ENCODE results near the gene SPRY1.

Gene SPRY1

GRCh38 chr4:123380728-123381716 is 15.6 kb upstream of the SPRY1 start:
- no peak for DNase-seq

DNA sequence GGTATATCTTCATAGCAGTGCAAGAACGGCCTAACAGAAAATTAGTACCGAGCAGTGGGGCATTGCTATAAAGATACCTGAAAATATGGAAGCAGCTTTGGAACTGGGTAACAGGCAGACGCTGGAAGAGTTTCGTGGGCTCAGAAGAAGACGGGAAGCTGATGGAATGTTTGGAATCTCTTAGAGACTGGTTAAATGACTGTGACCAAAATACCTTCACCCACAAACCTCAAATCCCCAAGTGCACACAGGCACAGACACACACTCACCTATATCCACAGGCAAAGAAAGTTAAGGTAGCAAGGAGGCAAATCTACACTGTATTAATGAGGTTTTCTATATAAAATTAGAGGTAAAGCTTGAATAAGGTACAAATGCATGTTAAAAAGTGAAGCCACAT is 14.6 kb upstream of the SPRY1 start:
- DNase-seq: no peak

GRCh38 chr4:123383566-123383965 is 13.0 kb upstream of the SPRY1 start:
- no peak for DNase-seq

DNA sequence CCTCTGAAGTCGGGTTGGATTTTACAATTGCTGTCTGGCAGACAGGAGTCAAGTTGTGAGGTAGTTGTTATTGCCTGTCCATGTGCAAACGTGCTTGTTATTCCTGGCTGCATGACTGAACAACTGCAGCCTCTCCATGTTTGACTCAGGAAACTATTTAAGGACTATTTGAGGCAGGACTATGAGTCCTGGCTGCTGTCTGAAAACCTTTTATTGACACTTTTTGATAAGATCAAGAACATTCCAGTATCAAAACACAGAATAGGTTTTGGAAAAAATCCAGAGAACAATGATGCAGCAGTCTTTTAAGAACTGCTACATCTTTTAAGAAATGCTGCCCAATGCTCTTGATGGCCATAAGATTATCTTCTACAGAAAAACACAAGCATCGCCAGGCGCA is 10.0 kb upstream of the SPRY1 start:
- DNase-seq: no peak

DNA sequence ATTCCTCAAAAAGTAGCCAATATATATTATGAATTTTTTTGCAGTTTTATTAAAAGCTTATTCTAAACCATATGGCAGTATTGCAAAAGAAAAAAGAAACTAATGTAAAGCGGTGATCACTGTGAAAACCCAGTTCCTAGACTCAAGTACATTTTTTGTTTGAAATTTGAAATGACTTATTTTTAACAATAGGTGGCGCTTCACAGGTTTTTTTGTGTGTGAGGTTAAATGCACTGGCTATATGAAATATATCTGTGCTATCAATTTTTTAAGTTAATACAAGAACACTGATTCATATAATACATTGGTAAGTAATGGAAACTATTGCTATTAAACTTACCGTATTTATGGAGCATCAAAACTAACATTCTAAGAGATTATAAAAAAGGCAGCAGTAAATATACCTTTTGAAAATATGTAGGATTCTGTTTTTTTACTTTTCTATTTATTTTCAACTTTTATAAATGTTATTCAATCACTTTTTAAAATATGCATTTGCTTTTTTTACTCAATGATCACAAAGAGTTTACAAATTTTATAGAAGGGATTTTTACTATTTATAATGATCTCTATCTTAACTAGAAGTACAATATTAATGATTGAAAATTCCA is 5.6 kb upstream of the SPRY1 start:
- peak; percentile 45 for DNase-seq

GRCh38 chr4:123393721-123394120 is 2.9 kb upstream of the SPRY1 start:
- no peak for DNase-seq

- peak; percentile 46 for DNase-seq
These were observed 810 bp downstream of the SPRY1 start for GRCh38 chr4:123397144-123398065.

- DNase-seq: peak; percentile 56
These were observed 1.7 kb downstream of the SPRY1 start for GRCh38 chr4:123398066-123398852.

DNA sequence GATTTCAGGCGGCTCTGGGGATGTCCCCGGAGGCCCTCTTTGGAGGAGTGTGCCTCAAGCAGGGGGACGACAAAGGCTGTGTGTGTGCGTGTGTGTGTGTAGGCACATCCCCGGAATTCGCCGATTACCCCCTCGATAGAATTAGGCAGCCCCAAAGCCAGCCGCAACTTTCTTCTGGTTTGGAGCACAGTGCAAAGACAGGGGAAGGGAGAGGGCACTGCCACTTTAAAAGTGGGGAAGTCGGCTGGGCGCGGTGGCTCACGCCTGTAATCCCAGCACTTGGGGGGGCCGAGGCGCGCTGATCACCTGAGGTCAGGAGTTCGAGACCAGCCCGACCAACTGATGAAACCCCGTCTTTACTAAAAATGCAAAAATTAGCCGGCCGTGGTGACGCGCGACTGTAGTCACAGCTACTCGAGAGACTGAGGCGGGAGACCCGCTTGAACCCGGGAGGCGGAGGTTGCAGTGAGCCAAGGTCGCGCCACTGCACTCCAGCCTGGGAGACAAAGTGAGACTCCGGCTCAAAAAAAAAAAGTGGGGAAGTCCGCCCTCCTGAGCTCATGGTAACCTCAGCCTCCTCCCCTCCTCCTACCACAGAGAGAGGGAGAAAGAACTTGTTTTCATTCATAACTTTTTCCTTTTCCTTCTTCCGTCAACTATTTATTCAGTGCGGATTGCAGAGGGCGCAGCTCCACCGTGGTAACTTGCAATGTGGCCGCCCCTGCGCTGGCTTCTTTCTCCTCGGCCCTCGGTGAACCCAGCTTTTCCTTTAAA is 2.4 kb downstream of the SPRY1 start:
- peak; percentile 57 for DNase-seq

DNA sequence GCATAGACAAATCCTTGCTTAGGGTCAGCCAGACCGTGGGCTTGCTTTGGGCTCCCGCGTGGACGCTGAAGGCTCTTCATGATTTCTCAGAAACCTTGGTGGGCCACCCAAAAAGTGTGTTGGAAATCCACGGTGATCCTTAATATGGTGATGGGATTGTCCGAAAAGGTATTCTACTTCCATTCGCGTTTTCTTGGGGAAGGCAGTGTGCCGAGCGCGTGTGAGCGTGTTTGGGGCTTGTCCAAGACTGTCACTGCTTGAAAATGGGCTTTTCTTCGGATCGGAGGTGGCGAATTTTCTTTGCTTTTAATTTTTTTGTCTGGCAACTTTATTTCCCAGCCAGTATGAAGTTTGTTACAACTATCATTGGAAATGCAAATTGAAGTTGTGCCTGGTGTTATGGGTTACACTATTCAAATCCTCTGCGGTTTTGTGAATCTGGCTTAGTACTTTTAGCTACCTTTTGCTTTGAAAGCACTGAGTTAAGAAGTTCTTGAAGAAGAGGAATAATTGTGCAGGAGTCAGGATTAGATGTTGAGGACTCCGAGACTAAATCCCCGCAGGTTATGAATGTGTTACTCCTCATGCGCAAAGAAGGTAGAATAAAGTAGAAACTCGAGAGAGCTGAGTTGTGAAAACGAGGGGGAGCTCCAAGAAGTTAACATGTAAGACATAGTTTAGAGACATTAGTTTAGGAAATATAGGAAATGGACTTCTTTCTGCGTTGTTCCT is 3.2 kb downstream of the SPRY1 start:
- DNase-seq: no peak

GRCh38 chr4:123401271-123402120 is 4.9 kb downstream of the SPRY1 start:
- DNase-seq: no peak

GRCh38 chr4:123402121-123402465 is 5.5 kb downstream of the SPRY1 start:
- no peak for DNase-seq

DNA sequence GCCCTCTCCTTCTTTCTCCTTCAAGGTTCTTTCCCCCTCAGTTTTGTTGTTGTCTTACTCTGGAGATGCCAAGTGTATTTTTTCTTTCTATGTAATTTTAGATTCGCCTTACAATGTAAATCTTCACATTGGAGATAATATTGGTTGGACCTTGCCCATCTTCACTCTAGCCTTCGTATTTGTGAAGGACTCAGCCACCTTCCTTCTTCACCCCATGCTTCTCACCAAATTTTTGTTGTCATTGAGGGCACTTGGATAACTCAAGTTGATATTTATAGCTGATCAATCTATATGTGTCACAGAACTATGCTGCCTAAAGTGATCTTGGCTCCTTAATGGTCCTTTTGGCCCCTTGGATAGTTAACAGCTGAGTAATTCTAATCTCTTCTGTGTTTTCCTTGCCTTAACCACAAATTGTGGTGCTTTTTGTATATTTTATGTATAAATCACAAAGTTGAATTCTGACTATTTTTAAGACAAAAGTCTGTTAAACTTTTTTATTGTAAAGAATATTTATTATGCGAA is 6.5 kb downstream of the SPRY1 start:
- no peak for DNase-seq

- no peak for DNase-seq
These were observed 7.9 kb downstream of the SPRY1 start for GRCh38 chr4:123404533-123404932.

- DNase-seq: no peak
These were observed 8.8 kb downstream of the SPRY1 start for GRCh38 chr4:123405267-123405865.

GRCh38 chr4:123406872-123407271 is 10.3 kb downstream of the SPRY1 start:
- DNase-seq: no peak

DNA sequence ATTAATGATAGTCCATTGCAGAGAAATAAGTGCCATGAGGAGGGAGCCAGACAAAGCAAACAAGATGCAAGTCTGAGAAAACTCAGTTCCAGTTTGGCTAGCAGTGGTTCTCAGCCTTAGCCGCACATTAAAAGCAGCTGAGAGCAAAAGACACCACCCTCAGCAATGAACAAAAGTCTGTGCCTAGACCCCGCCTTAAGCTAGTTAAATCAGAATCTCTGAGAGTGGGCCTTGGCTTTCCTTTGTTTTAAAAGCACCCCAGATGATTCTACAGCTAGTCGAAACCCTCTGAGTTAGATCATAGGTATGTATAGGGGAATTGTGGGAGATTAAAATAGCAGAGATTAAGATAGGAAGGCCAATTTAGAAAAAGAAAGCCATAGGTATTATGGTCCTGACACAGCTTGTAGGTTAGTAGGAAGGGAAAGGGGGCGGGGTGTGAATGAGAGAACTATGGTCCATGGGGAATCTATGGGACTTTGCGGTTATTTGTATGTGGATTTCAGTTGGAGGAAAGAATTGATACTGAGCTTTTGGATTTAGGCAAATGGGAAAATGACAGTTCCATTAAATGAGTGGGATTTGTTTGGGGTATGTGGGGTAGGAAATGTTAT is 12.0 kb downstream of the SPRY1 start:
- DNase-seq: no peak

GRCh38 chr4:123409334-123409733 is 12.7 kb downstream of the SPRY1 start:
- DNase-seq: no peak

DNA sequence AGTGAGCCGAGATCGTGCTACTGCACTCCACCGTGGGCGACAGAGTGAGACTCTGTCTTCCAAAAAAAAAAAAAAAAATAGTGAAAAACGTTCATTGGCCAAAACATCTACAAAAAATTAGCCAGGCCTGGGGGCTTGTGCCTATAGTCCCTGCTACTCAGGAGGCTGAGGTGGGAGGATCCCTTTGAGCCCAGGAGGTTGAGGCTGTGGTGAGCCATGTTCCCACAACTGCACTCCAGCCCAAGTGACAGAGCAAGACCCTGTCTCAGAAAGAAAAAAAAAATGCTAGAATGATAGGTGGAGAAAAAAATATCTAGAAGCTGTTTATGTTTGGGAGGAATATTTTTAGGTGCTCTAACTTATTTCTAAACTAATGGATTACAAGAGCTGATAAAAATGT is 14.9 kb downstream of the SPRY1 start:
- no peak for DNase-seq
